SK-N-SH (cell line): Measurements from ENCODE around the gene UHMK1. TPM values are rescaled to one million over a fixed set of nuclear protein-coding genes. Genes with fewer than 3 reads are reported as not detected.

ENCODE experiments used
- CTCF ChIA-PET: fragments of 300-600, 350-600 bp; formaldehyde crosslinking; extraction: SDS; loops from one replicate; lab custom pipeline; 2021; lab: Yijun Ruan, JAX
- POLR2A ChIA-PET: fragments of 350-600 bp; sonication (Branson Sonifier 250); formaldehyde crosslinking; extraction: SDS; loops from one replicate; lab custom pipeline; 2020; ENCODE audit warnings: antibody characterized with exemption, inconsistent platforms; lab: Yijun Ruan, JAX
- DNase-seq: peaks from one replicate; pipeline ENCODE4 v3.0.0; 2012
- H2AFZ ChIP-seq: fragments of 200-600 bp; sonication (generic); 2 replicates; pipeline ENCODE4 v1.8.1; 2016; ENCODE audit warnings: antibody characterized with exemption, mild to moderate bottlenecking, low read depth
- H3F3A ChIP-seq: fragments of 200-600 bp; sonication (generic); replicated peaks from 2 replicates; pipeline ENCODE3; 2016; ENCODE audit warnings: antibody characterized with exemption, mild to moderate bottlenecking; ENCODE audit not compliant: insufficient read depth
- H3K27ac ChIP-seq, 2 experiments: fragments of 200-500 bp in 1 of 2; fragments of 200-600 bp in 1 of 2; sonication (Bioruptor generic) in 1 of 2; sonication (generic), shearing (Covaris generic) in 1 of 2; 2 replicates each; pipeline versions ENCODE4 v1.5.1 to v1.6.1; 2014 to 2016; ENCODE audit warnings: low read depth in 2 of 2, inconsistent platforms in 1 of 2, low read length in 1 of 2, mild to moderate bottlenecking in 1 of 2, mixed read lengths in 1 of 2
- H3K27me3 ChIP-seq: fragments of 200-600 bp; sonication (generic), shearing (Covaris generic); 2 replicates; pipeline ENCODE4 v1.6.1; 2016; ENCODE audit warnings: mixed run types; ENCODE audit not compliant: insufficient read depth
- H3K36me3 ChIP-seq, 2 experiments: fragments of 200-500 bp in 1 of 2; fragments of 200-600 bp in 1 of 2; sonication (Bioruptor generic) in 1 of 2; sonication (generic) in 1 of 2; replicated peaks in 1 of 2; 2 replicates each; pipeline versions ENCODE3 to v1.5.1; 2014 to 2016; ENCODE audit warnings: low read length in 1 of 2, mild to moderate bottlenecking in 1 of 2; ENCODE audit not compliant: insufficient read depth in 2 of 2, control insufficient read depth in 1 of 2
- H3K4me1 ChIP-seq, 2 experiments: fragments of 200-500 bp in 1 of 2; fragments of 200-600 bp in 1 of 2; sonication (Bioruptor generic) in 1 of 2; sonication (generic), shearing (Covaris generic) in 1 of 2; 2 replicates each; pipeline versions ENCODE4 v1.5.1 to v1.6.1; 2014 to 2016; ENCODE audit warnings: low read depth in 1 of 2, low read length in 1 of 2, mixed run types in 1 of 2; ENCODE audit not compliant: insufficient read depth in 2 of 2, control insufficient read depth in 1 of 2
- H3K4me2 ChIP-seq: fragments of 200-600 bp; sonication (generic), shearing (Covaris generic); 2 replicates; pipeline ENCODE4 v1.6.1; 2017; ENCODE audit warnings: mixed run types
- H3K4me3 ChIP-seq, 2 experiments: fragments of 200-500 bp in 1 of 2; fragments of 200-600 bp in 1 of 2; sonication (Bioruptor generic) in 1 of 2; sonication (generic), shearing (Covaris generic) in 1 of 2; 2 replicates each; pipeline versions ENCODE4 v1.5.1 to v1.8.1; 2014 to 2016; ENCODE audit warnings: low read depth in 2 of 2, inconsistent platforms in 1 of 2, low read length in 1 of 2, mild to moderate bottlenecking in 1 of 2, mixed read lengths in 1 of 2, moderate library complexity in 1 of 2
- H3K79me2 ChIP-seq: fragments of 200-600 bp; sonication (generic); 2 replicates; pipeline ENCODE4 v1.8.1; 2017; ENCODE audit warnings: mild to moderate bottlenecking; ENCODE audit not compliant: insufficient read depth
- H3K9ac ChIP-seq: fragments of 200-600 bp; sonication (generic); 2 replicates; pipeline ENCODE4 v1.6.1; 2017; ENCODE audit warnings: mixed run types
- H3K9me2 ChIP-seq: fragments of 200-600 bp; sonication (generic); 2 replicates; pipeline ENCODE4 v1.6.1; 2017; ENCODE audit warnings: mixed run types
- H3K9me3 ChIP-seq: fragments of 200-600 bp; sonication (generic); 2 replicates; pipeline ENCODE4 v1.6.1; 2017; ENCODE audit warnings: mixed run types, mild to moderate bottlenecking, moderate library complexity
- H4K20me1 ChIP-seq: fragments of 200-600 bp; sonication (generic); 2 replicates; pipeline ENCODE4 v1.6.1; 2017; ENCODE audit warnings: mild to moderate bottlenecking, mixed run types; ENCODE audit not compliant: insufficient read depth
- ELF1 ChIP-seq: IDR thresholded peaks from 2 replicates; pipeline ENCODE4 v1.4.0; 2012
- EP300 ChIP-seq, 2 experiments: IDR thresholded peaks; 2 replicates each; pipeline versions ENCODE4 v1.4.0 to v1.6.1; 2012; ENCODE audit warnings: borderline replicate concordance in 1 of 2, low read depth in 1 of 2, low read length in 1 of 2
- FOSL2 ChIP-seq: IDR thresholded peaks from 2 replicates; pipeline ENCODE4 v1.4.0; 2012; ENCODE audit warnings: low read depth, mild to moderate bottlenecking, moderate library complexity, borderline replicate concordance
- GABPA ChIP-seq: IDR thresholded peaks from 2 replicates; pipeline ENCODE4 v1.4.0; 2012; ENCODE audit warnings: low read depth, mild to moderate bottlenecking
- MAX ChIP-seq: IDR thresholded peaks from 2 replicates; pipeline ENCODE4 v1.4.0; 2012; ENCODE audit warnings: low read depth
- MXI1 ChIP-seq: IDR thresholded peaks from 2 replicates; pipeline ENCODE4 v1.6.1; 2012; ENCODE audit warnings: mild to moderate bottlenecking, low read depth, low read length, improper control_type of control experiment
- NFIC ChIP-seq: IDR thresholded peaks from 2 replicates; pipeline ENCODE4 v1.4.0; 2012; ENCODE audit warnings: borderline replicate concordance
- PBX3 ChIP-seq: IDR thresholded peaks from 2 replicates; pipeline ENCODE4; 2012
- POLR2AphosphoS5 ChIP-seq: IDR thresholded peaks from 2 replicates; pipeline ENCODE4 v1.6.1; 2012; ENCODE audit warnings: low read depth, low read length
- RAD21 ChIP-seq: IDR thresholded peaks from 2 replicates; pipeline ENCODE4 v1.6.1; 2012; ENCODE audit warnings: mild to moderate bottlenecking, low read length
- REST ChIP-seq: IDR thresholded peaks from 2 replicates; pipeline ENCODE4 v1.6.1; 2012; ENCODE audit warnings: mild to moderate bottlenecking, low read depth, low read length, moderate library complexity
- RFX5 ChIP-seq: IDR thresholded peaks from 2 replicates; pipeline ENCODE4 v1.6.1; 2012; ENCODE audit warnings: mild to moderate bottlenecking, improper control_type of control experiment, low read length
- SIN3A ChIP-seq: IDR thresholded peaks from 2 replicates; pipeline ENCODE4 v1.6.1; 2012; ENCODE audit warnings: low read depth, mild to moderate bottlenecking, low read length, moderate library complexity, borderline replicate concordance
- SMC3 ChIP-seq: IDR thresholded peaks from 2 replicates; pipeline ENCODE4 v1.6.1; 2012; ENCODE audit warnings: low read depth, low read length, improper control_type of control experiment
- TAF1 ChIP-seq: IDR thresholded peaks from 2 replicates; pipeline ENCODE4 v1.6.1; 2012; ENCODE audit warnings: low read depth, mild to moderate bottlenecking, low read length, moderate library complexity, borderline replicate concordance
- TCF12 ChIP-seq: IDR thresholded peaks from 2 replicates; pipeline ENCODE4 v1.4.0; 2012
- TEAD4 ChIP-seq: IDR thresholded peaks from 2 replicates; pipeline ENCODE4 v1.4.0; 2012; ENCODE audit warnings: mild to moderate bottlenecking, borderline replicate concordance; ENCODE audit not compliant: insufficient read depth
- YY1 ChIP-seq: IDR thresholded peaks from 2 replicates; pipeline ENCODE4 v1.4.0; 2012; ENCODE audit warnings: low read depth, mild to moderate bottlenecking
- WGBS: methylation state at CpG from one replicate; pipeline ENCODE4 v1.1.6; 2017; ENCODE audit warnings: low lambda C conversion rate; 5-methylcytosine and 5-hydroxymethylcytosine counted together
- polyA plus RNA-seq, 3 experiments: library from polyadenylated mRNA; depleted of rRNA; stranded (reverse); fragments of >200 nt; gene quantifications; 2 replicates each; pipeline ENCODE4 v1.2.3, GENCODE V29; 2012

UHMK1 gene
- polyA plus RNA-seq, 1 of the 3 experiments (the other 2 are of a cell fraction) = 7.4 TPM

- TF ChIP-seq PBX3 = no peak
- no peak for TF ChIP-seq EP300 (IDR thresholded peaks at IDR 0.05; ENCODE audit: borderline replicate concordance in 1 of 2, low read depth in 1 of 2, low read length in 1 of 2)
- no peak for TF ChIP-seq MAX
- TF ChIP-seq POLR2AphosphoS5 = no peak
- no peak for TF ChIP-seq TAF1
- no peak for TF ChIP-seq SIN3A
- no peak for TF ChIP-seq YY1
- TF ChIP-seq, all 33 proteins: peak for 0
Observed at GRCh38 chr1:162551969-162552683, 54.5 kb downstream of the UHMK1 start (continued).

GRCh38 chr1:162552684-162553252 lies 55.1 kb downstream of the UHMK1 start:
- POLR2A ChIA-PET = no interaction called here
- Histone ChIP-seq H3K4me1 (no peaks in the 10 kb centered on the region), H3F3A (no peaks in the 10 kb centered on the region), H2AFZ (no peak overlapping the region), H3K4me3 (no peak overlapping the region), H3K4me2 (no peak overlapping the region), H3K27me3 (no peaks in the 10 kb centered on the region), H3K9me3 (no peaks in the 10 kb centered on the region)
- no peak for DNase-seq
- TF ChIP-seq NFIC (no peak), TCF12 (no peak), SIN3A (no peak), GABPA (no peak), PBX3 (no peak), RFX5 (no peak), MXI1 (no peak), FOSL2 (no peak), POLR2AphosphoS5 (no peak), RAD21 (no peak), SMC3 (no peak), TEAD4 (no peak), REST (no peak), ELF1 (no peak), MAX (no peak), YY1 (no peak)
- TF ChIP-seq, all 33 proteins: peak for 0
- Histone ChIP-seq H3K9me2 (no peaks in the 10 kb centered on the region), H4K20me1 (no peaks in the 10 kb centered on the region), H3K36me3 (no peaks in the 10 kb centered on the region), H3K79me2 (no peaks in the 10 kb centered on the region), H3K27ac (no peak overlapping the region), H3K9ac (no peak overlapping the region)
- WGBS = 95% methylated on average over 8 of the region's 8 CpGs
- CTCF ChIA-PET = no interaction called here
